A204.1 (cell line): Measurements from ENCODE around the gene RNF167.

ENCODE experiments used
- FAIRE-seq: peaks from 2 replicates; lab custom pipeline; 2012; peaks lifted over from hg19 to GRCh38; lab: Jason Lieb, UNC

RNF167 gene

DNA sequence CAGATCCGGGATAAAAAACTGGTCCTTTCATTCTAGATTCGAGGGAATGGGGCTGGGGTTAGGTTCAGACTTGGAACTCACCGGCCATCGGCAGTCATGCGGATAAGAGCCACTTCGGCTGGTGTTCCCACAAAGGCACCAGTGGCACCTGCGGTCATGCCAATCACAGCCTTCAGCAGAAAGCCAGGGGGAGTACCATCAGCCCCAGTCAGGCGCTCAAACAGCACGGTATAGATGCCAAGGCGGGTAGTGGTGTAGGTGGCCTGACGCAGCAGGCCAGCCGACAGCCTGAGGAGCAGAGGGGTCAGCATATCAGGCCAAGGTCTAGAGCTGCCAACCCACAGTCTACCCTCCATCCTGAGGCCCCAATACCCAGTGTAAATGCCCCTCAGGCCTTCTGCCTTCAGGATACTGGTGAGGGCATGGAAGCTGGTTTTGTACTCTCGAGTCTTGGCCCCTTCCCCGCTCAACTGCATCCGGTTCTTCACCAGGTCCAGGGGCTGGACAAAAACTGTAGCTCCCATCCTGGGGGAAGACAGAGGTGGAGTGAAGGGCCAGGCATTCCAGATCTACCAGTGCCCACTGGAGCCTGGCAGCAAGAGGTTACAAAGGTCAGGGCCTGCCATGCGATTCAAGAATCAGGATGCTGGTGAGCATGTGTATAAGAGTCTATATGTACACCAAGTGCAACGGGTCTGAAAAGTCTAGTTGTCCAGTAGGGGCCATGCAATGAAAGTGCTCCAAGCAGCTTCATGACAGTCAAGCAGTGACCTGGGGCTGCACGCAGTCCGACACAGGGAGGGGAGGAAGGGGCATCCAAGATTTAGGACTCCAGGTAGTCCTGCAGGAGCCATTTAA lies 1.2 kb upstream of the RNF167 start:
- FAIRE-seq: no peak

DNA sequence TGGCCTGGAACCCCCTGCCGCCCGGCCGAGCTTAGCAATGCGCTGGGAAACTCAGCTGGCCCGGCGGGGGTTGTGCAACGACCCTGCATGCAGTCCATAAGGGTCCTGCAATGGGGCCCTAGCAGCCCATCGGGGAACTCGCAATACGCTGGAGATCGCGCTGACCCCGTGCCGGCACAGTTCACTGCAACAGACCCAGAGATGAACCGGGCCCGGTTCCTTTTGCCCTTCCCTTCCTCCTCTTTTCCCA lies 597 bp upstream of the RNF167 start:
- no peak for FAIRE-seq

DNA sequence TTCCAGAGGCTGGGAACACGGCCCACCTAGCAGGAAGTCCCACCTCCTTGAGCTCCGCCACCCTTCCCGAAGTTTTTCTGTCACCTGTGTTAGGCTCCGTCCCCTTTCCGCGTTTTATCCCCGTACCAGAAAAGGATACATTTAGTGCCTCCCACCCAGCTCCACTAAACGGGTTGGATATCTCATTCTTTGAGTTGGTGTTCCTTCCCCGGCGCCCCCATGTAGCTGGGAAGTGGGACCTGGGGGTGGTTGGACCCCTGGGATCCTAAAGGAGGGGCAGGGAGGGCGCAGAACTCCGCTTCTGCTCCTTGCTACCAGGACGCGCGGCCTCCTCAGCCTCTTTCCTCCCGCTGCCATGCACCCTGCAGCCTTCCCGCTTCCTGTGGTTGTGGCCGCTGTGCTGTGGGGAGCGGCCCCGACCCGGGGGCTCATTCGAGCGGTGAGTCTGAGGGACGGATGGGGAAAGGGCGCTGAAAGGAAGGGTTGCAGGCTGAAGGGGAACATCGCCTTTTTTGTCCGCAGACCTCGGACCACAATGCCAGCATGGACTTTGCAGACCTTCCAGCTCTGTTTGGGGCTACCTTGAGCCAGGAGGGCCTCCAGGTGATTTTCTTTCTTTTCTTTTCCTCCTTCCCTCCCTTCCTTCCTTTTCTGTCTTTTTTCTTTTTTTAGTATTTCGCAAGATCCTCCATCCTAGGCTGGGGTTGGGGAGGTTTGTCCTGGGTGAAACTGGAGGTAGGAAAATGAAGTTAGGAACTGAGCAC lies 669 bp downstream of the RNF167 start:
- no peak for FAIRE-seq

DNA sequence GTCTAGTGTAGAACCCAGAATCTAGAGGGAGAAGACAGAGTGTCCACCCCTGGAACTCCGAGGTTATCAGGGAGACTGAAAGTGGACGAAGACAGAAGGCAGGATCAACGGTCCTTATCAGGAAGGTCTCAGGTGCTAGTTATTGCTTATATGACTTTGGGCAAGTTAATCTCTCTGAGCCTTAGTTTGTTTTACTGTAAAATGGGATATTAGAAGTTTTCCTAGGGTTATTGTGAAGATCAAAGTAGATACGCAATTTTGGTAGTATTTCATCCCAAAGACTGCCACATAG lies 1.2 kb downstream of the RNF167 start:
- no peak for FAIRE-seq

DNA sequence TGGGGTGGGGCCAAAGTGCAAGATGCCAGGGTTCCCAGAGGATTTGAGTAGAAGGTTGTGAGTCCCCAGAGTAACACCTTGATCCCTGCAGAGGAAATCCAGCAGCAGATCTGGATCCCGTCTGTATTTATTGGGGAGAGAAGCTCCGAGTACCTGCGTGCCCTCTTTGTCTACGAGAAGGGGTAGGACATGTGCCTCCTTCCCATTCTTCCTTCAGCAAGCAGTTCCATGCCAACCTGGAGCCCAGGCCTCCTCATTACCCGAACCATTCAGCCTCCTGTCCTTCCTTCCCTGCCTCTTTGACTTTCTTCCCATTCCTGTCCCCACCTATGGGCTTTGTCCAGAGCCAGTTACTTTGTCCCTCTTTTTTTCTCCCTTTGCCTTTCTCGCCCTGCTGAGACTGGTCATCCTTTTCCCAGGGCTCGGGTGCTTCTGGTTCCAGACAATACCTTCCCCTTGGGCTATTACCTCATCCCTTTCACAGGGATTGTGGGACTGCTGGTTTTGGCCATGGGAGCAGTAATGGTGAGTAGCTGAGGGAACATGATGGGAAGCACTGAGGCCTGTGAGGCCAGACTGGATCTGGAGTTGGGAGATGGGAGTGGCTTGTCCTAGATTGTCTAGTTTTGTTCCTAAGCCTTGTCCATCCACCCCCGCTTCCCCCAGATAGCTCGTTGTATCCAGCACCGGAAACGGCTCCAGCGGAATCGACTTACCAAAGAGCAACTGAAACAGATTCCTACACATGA lies 2.9 kb downstream of the RNF167 start:
- FAIRE-seq: no peak

DNA sequence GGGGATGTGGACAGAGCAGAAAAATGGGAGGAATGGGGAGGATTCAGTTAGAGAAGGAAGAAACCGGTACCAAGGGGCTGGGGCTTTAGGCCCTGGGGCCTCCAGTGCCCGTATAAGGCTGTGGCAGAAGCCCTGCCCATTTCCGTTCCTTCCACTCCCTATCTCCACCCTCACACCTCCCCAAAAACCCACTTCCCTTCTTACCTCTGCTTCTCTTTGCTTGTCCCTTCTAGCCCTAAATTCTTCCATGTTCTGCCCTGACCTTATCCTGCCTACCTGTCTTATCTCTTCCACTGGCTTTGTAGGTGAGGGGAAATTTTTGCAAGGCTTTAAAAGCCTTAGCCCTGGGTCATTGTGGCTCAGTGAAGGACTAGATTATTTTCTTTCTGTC lies 4.1 kb downstream of the RNF167 start:
- no peak for FAIRE-seq

DNA sequence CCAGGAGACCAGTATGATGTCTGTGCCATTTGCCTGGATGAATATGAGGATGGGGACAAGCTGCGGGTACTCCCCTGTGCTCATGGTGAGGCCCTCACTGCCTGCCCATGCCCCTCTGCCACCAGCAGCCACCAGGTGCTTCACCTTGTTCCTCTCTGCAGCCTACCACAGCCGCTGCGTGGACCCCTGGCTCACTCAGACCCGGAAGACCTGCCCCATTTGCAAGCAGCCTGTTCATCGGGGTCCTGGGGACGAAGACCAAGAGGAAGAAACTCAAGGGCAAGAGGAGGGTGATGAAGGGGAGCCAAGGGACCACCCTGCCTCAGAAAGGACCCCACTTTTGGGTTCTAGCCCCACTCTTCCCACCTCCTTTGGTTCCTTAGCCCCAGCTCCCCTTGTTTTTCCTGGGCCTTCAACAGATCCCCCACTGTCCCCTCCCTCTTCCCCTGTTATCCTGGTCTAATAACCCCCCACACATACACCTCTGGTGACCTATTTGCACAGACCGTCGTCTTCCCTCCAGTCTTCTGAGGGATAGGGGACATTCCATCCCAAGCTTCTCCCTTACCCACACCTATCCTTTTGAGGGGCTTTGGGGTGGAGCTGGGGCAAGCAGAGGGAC lies 4.6 kb downstream of the RNF167 start:
- FAIRE-seq: no peak

DNA sequence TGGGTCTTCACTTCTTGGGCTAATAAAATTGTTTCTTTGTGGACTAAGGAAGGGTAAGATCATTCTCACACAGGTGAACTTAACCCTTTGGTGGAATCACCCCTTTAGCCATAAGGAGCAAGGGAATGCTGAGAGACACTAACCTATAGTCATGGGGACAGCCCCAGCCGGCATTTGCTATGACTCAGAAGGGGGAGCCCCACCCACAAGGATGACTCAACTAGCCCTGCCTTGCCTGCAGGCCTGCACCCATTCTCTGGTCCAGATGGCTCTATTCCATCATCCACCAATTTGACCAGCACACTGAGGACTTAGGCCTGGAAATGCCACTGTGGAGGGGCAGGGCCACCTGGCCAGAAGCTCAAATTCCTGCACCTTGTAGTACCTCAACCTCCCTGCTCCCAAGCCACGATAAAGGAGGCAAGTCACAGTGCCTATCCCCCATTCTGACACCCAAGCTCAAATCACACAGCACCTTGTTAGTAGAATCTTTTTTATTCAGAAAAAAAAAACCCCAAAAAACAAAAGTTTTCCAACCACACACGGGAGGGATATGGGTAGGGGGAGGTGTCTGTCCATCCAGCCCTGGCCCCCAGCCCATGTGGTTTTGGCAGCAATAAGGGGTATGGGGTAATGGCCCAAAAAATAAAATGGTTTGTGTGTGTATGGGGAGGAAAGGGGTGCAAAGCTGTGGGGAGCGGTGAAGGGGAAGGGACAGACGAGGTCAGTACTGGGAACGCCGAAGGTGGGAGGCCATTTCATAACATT lies 5.3 kb downstream of the RNF167 start:
- no peak for FAIRE-seq

DNA sequence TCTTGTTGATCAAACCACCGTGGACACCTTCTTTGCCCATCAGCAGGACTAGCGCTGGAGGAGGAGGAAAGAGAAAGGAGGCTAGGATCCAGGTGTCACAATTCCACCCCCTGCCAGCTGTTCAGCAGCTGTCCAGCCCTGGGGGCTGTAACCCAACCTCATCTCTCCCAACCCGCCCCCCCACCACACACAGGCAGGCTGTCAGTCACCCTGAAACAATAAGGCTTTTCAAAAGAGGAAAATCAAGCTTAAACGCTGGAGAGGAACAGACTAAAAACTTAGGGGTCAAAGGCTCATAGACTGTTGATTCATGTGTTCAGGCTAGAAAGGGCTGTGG lies 5.8 kb downstream of the RNF167 start:
- FAIRE-seq: no peak

DNA sequence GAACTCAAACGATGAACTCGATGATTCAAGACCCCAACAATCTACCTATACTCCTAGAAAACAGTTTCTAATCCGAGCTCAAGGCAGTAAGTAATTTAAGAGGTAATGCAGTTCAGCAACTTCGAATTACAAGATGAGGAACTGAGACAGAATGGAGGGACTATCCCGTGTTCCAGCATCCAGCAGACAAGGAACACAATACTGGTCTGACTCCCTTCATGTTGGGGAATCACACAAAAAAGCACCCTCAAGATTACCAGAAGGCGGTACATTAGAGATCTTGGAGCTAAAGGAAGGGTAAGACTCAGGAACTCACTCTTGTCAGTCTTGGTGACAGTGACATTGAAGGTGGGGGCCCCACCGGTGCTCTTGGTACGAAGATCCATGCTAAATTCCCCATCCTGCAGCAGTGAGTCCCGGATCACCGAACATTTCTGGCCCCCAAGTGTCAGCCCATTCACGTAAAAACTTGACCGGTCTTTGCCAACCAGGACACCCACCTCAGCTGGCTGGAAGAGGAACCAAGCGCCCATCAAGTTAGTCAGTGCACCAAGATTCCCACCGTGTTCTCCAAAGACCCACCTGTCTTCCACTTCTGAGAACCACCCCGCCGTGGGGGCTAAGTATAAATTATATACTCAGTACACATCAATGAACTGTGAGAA lies 6.4 kb downstream of the RNF167 start:
- no peak for FAIRE-seq

DNA sequence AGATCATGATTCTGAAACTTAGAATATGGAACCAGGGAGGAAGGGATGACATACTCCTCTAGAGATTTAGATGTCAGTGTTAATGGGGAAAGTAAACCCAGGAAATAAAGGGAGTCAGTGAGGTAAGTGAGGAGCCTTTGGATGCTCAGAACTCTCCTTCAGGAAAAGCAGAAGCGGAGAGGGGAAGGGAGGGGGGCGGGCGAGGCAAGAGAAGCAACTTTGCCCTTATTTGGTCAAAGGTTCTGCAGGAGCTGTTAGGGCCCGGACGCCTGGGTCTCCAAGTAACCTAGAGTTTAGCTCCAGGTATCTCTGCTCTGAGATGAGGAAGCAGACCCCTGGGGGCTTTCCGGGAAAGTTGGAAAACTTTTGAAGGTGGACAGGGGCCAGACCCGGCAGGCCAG lies 6.9 kb downstream of the RNF167 start:
- no peak for FAIRE-seq

DNA sequence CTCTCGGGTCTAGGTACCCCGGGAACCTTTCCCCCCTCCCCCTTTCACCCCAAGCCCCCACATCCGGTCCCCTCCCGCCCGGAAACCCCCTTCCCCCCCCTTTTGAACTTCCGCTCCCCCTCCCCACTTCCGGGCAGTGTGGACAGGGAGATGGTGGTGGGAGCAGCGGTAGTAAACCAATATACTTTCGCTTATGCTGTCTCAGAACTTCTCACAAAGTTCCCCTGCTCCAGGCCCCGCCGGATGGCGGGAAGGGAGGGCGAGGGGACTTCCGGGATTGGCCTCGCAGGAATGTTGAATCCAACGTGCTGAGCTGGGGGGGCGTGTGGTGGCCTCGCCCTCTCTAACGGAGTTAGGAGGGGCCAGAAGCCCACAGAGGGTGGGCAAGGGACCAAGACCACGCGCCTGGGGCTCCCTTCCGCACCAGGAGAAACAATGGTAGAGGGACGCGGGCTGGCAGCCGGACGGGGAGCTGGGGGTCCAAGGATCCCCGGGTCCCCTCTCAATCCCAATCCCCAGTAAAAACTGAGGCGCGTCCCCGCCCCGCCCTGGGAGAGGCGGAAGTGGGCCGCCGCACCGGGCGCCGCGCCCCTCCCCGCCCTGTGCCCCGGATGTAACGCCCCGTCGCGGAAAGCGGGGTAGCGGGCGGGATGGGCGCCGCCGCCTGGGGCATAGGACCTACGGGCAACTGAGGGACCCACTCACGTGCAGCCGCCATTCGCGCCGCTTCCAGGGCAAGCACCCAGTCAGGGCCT lies 7.5 kb downstream of the RNF167 start:
- no peak for FAIRE-seq

DNA sequence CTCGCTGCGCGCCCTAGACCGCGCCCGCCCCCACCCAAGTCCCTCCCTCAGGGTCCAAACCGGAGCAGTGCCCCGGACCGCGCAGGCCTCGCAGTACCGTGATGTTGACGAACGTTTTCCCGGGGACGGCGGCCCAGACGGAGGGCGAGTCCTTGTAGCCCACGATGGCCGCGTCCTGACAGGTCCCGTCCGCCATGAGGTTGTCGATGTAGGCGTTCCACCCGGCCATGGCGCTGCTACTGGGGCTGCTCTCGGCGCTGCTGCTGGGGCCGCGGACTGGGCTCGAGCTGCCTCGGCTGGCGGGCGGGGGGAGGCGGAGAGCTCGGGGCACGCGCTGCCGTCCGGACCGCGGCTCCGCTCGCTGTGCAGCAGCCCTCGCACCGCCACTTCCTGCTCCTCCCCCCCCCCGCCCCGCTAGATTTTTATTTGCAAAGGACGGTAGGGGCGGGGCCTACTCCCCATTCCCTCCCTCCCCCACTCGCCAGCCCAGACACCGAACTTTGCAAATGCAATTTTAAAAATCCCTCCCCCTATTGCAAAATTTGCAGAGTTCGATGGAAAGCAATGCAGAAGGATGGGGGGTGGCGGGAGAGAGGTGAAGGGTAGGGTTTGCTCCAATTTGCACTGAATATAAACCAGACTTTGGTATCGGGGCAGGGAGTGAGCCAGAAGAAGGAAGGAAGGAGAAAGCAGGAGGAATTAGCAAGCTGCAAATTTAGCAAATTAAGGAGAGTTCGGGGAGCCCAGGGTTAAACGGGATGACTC lies 8.3 kb downstream of the RNF167 start, which contains the start of gene PFN1:
PFN1 (minus strand) TSS at position 365 of the 765 bp plus-strand sequence; CDS start at position 229, 136 bp downstream.
- no peak for FAIRE-seq

DNA sequence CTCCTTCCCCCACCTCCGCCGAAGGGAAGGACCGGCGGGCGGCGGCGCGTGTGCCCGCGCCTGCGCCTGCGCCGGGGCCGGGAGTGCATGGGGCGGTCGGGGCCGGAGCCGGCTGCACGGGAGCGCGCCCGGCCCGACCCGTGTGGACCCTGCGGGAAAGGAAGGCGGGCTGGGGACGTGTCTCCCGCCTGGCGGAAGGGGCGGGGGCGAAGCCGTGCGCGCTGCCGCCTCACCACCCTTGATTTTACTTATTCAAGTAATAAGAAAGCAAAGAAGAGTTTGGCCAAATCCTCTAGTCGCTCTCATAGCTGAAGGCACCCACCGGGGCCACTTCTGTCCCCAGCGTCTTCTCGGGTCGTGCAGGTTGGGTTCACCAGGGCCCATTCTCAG lies 8.9 kb downstream of the RNF167 start:
- FAIRE-seq: no peak

DNA sequence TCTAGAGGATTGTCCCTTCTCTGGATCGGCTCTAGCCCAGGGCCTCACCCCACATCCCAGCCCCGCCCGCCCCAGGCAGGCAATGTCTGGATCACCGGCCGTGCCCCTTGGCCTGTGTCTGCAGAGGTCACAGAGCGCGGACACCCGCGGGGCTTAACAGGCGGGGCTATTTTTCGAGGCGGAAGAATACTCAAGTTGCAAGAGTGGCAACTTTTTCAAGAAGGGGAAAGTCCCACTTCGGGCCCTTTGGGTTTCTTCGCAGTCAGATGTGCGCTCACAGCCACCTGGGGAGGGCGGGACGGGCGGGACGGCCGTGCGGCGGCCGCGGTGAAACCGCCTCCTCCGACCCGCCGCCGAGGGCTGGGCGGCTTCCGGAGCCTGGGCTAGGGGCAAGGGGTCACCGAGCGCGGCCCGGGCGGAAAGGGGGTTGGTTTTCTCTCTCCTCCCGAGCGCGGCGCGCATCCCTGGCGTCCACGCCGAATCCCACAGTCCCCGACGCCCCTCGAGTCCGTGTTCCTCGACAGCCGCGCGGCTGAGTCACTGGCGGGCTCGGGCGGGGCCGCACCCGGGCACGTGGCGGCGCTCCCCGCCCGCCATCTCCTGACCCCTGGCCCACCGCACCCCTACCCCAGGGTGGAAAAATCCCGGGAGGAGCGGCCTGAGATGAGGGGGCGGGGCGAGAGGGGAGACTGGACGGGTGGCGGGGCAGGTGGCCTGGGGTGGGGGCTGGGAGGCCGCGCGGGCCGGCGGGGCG lies 9.4 kb downstream of the RNF167 start:
- FAIRE-seq: no peak

DNA sequence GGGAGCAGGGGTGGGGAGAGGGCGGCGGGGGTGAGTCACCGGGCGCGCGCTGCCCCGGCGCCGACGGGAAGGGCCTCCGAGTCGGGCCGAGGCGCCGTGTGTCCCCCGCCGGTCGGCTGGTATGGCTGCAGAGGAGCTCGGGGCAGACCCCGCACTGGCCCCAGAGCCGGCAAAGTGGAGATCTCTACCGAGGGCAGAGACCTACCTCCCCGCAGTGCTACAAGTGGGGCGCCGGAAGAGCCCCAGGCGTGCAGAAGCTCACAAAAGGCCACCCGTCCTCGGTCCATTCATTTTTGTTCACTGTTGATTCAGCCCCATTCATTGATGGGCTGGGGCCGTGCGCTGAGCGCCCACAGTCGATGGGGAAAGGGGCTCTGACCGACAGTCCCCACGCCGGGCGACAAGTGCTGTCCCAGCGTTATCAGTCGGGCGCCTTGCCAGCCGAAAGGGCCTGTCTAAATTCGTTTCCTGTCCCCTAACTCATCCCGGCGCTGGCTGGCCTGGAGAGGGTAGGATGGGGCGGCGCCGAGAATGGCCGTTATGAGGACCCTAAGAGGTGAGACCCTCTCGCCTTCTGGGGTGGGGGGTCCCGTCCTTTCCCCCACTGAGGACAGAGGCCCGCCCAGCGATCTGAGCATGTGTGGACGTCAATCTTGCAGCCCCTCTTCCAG lies 10.1 kb downstream of the RNF167 start:
- FAIRE-seq: no peak

DNA sequence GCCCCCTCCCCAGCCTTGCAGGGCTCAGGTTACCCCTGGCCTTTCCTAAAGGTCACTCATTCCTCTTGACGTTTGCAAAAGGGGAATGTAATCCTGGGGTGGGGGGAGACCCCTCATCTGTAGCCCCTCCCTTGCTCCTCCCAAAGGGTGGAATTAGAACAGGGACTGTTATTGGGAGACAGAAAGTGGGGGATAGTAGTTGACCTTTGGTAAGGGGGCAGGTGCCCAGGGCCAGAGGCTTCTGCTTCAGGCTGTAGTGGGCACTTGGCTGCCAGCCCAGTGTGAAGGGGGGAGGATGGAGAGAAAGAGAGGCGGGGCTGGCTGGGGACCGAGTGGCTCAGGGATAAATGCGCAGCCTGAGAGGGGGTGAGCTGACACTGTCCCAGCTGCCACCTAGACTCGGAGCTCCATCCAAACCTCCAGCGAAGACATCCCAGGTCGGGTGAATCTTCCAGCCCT lies 10.7 kb downstream of the RNF167 start, which contains the start of gene ENO3:
ENO3 (plus strand) TSS at position 374 of the 459 bp plus-strand sequence. CDS start 711 bp downstream, outside the sequence.
- FAIRE-seq: no peak

DNA sequence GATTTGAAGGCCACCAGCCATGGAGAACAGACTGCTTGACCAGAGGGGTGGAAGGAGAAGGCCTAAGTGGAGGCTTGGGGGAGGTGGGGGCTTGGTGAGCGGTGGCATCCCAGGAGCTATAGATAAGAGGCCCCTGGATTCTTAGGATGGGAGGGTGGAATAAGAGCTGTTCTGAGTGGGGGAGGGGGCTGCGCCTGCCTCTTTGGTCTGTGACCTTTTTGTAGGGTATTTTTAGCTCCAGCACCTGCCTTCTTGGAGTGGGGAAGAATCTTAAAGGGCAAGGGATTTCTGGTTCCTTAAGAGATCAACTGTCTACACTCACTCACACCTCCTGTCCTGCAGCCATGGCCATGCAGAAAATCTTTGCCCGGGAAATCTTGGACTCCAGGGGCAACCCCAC lies 11.4 kb downstream of the RNF167 start:
- no peak for FAIRE-seq
